Liver (tissue), 9 donors: Measurements from ENCODE around the gene PRRC2A. TPM values are rescaled to one million over a fixed set of nuclear protein-coding genes. Genes with fewer than 3 reads are reported as not detected.

Experiments used
- DNase-seq: peaks from one replicate; pipeline ENCODE4 v3.0.0-alpha.2; 2017; ENCODE audit warnings: low spot score
- H3K27ac ChIP-seq, 2 donors: one replicate each; pipeline ENCODE4 v1.7.0; 2013; ENCODE audit warnings: inconsistent platforms in 2 of 2, low read length in 2 of 2, control low read depth in 1 of 2, low read depth in 1 of 2, mild to moderate bottlenecking in 1 of 2
- H3K27me3 ChIP-seq, 4 donors: one replicate each; pipeline versions ENCODE4 v1.6.1 to v1.7.0; 2013; ENCODE audit warnings: low read length in 3 of 4, inconsistent platforms in 1 of 4, mild to moderate bottlenecking in 1 of 4, moderate library complexity in 1 of 4; ENCODE audit not compliant: control insufficient read depth in 4 of 4, insufficient read depth in 4 of 4
- H3K36me3 ChIP-seq, 4 donors: one replicate each; pipeline versions ENCODE4 v1.6.1 to v1.7.0; 2013; ENCODE audit warnings: low read length in 3 of 4, mild to moderate bottlenecking in 3 of 4, low read depth in 1 of 4, moderate library complexity in 1 of 4; ENCODE audit not compliant: control insufficient read depth in 4 of 4, insufficient read depth in 3 of 4
- H3K4me1 ChIP-seq, 4 donors: one replicate each; pipeline versions ENCODE4 v1.6.1 to v1.7.0; 2013; ENCODE audit warnings: low read length in 3 of 4, mild to moderate bottlenecking in 3 of 4, moderate library complexity in 1 of 4; ENCODE audit not compliant: control insufficient read depth in 4 of 4, insufficient read depth in 4 of 4
- H3K4me3 ChIP-seq, 3 donors: one replicate each; pipeline versions ENCODE4 v1.6.1 to v1.7.0; 2013; ENCODE audit warnings: low read length in 3 of 3, control low read depth in 1 of 3, low read depth in 1 of 3, mild to moderate bottlenecking in 1 of 3
- H3K9ac ChIP-seq, 2 donors: one replicate each; pipeline ENCODE4 v1.7.0; 2013; ENCODE audit warnings: low read length in 2 of 2, mild to moderate bottlenecking in 2 of 2, moderate library complexity in 2 of 2, control low read depth in 1 of 2, low read depth in 1 of 2
- H3K9me3 ChIP-seq, 4 donors: one replicate each; pipeline versions ENCODE4 v1.6.1 to v1.7.0; 2013; ENCODE audit warnings: low read length in 3 of 4; ENCODE audit not compliant: control insufficient read depth in 4 of 4
- CTCF ChIP-seq: fragments of 150-350 bp; IDR thresholded peaks from 2 replicates; pipeline ENCODE4 v1.5.1; 2017; ENCODE audit warnings: improper control_type of control experiment, low read depth, low read length; ENCODE audit not compliant: missing input control
- EGR1 ChIP-seq, 2 donors: IDR thresholded peaks; 2 replicates each; pipeline ENCODE4 v1.6.1; 2016 to 2018; ENCODE audit warnings: antibody characterized with exemption in 2 of 2, low read depth in 2 of 2
- FOXA1 ChIP-seq: IDR thresholded peaks from 2 replicates; pipeline ENCODE4 v1.6.1; 2016; ENCODE audit warnings: antibody characterized with exemption
- FOXA2 ChIP-seq: IDR thresholded peaks from 2 replicates; pipeline ENCODE4 v1.6.1; 2016; ENCODE audit warnings: antibody characterized with exemption
- HNF4A ChIP-seq, 2 donors: conservative IDR thresholded peaks; 2 replicates each; pipeline ENCODE4 v1.6.1; 2016; ENCODE audit warnings: antibody characterized with exemption in 2 of 2, mild to moderate bottlenecking in 2 of 2
- HNF4G ChIP-seq: IDR thresholded peaks from 2 replicates; pipeline ENCODE4 v1.6.1; 2016; ENCODE audit warnings: antibody characterized with exemption
- JUND ChIP-seq, 2 donors: IDR thresholded peaks; 2 replicates each; pipeline ENCODE4 v1.6.1; 2016; ENCODE audit warnings: antibody characterized with exemption in 2 of 2
- MAX ChIP-seq: IDR thresholded peaks from 2 replicates; pipeline ENCODE4 v1.6.1; 2016; ENCODE audit warnings: antibody characterized with exemption
- NR2F2 ChIP-seq: IDR thresholded peaks from 2 replicates; pipeline ENCODE4 v1.6.1; 2016; ENCODE audit warnings: antibody characterized with exemption
- RAD21 ChIP-seq, 2 donors: IDR thresholded peaks; 2 replicates each; pipeline ENCODE4 v1.6.1; 2016; ENCODE audit warnings: antibody characterized with exemption in 2 of 2, mild to moderate bottlenecking in 2 of 2
- REST ChIP-seq: IDR thresholded peaks from 2 replicates; pipeline ENCODE4 v1.6.1; 2016; ENCODE audit warnings: antibody characterized with exemption, mild to moderate bottlenecking
- SP1 ChIP-seq: IDR thresholded peaks from 2 replicates; pipeline ENCODE4 v1.6.1; 2018; ENCODE audit warnings: antibody characterized with exemption, mild to moderate bottlenecking
- TAF1 ChIP-seq: conservative IDR thresholded peaks from 2 replicates; pipeline ENCODE4 v1.6.1; 2016; ENCODE audit warnings: antibody characterized with exemption, mild to moderate bottlenecking
- YY1 ChIP-seq: IDR thresholded peaks from 2 replicates; pipeline ENCODE4 v1.6.1; 2016; ENCODE audit warnings: antibody characterized with exemption, mild to moderate bottlenecking
- ZBTB33 ChIP-seq: IDR thresholded peaks from 2 replicates; pipeline ENCODE4 v1.6.1; 2016; ENCODE audit warnings: antibody characterized with exemption
- WGBS: extraction: QIAGEN DNeasy Blood & Tissue Kit; methylation state at CpG from one replicate; pipeline ENCODE4 v1.1.7; 2013; 5-methylcytosine and 5-hydroxymethylcytosine counted together
- polyA plus RNA-seq, 2 donors: library from polyadenylated mRNA; stranded (reverse) in 1 of 2; unstranded in 1 of 2; fragments of 200-250 nt in 1 of 2; fragments of >200 nt in 1 of 2; fragmentation: Nextera tagmentation in 1 of 2; extraction: Ambion mirVana in 1 of 2; gene quantifications; one replicate each; pipeline versions ENCODE4 v1.2.1 to v1.2.3, GENCODE V29; 2013 to 2015
- total RNA-seq, 2 donors: library from RNA; depleted of rRNA; stranded (reverse); fragments of >200 nt; gene quantifications; one replicate each; pipeline ENCODE4 v1.2.3, GENCODE V29; 2014
- donor health status: healthy.
- donor health status: healthy.
- donor health status: healthy.
- donor health status: healthy.
- donor health status: healthy.

The PRRC2A gene
- total and polyA plus RNA-seq, 4 donors, result 21.9 to 39.3 (median 29.5) TPM

GRCh38 chr6:31573239-31574105, 47.0 kb upstream of the PRRC2A start:
- DNase-seq, result no peak
- 88% methylated on average over 9 of the region's 9 CpGs for WGBS
- H3K4me1 ChIP-seq, result no peaks in the 10 kb centered on the region

More at GRCh38 chr6:31573239-31574105, 47.0 kb upstream of the PRRC2A start:
- Histone ChIP-seq H3K9me3 (no peaks in the 10 kb centered on the region), H3K4me3 (no peak overlapping the region), H3K9ac (no peak overlapping the region), H3K36me3 (no peaks in the 10 kb centered on the region), H3K27ac (peak overlapping the region in 1 of 2 donors; percentile 52), H3K27me3 (no peaks in the 10 kb centered on the region)
- TF ChIP-seq MAX (no peak), SP1 (no peak), JUND (IDR thresholded peaks at IDR 0.05) (no peak), RAD21 (IDR thresholded peaks at IDR 0.05) (no peak), YY1 (no peak), FOXA2 (no peak), ZBTB33 (no peak), TAF1 (no peak), FOXA1 (no peak), NR2F2 (no peak), HNF4G (no peak), EGR1 (IDR thresholded peaks at IDR 0.05; ENCODE audit: low read depth in 2 of 2) (no peak), CTCF (no peak), REST (no peak), HNF4A (conservative IDR thresholded peaks at IDR 0.05) (no peak)
